ENCODE measurements around the gene FOXI2.

The FOXI2 gene

GRCh38 chr10:127743205-127743604 lies 6.2 kb downstream of the FOXI2 start:
- no peak for DNase-seq (ENCODE audit: low spot score)

GRCh38 chr10:127744956-127745355 lies 8.0 kb downstream of the FOXI2 start:
- DNase-seq (ENCODE audit: low spot score): no peak

GRCh38 chr10:127745861-127746260 lies 8.9 kb downstream of the FOXI2 start:
- no peak for DNase-seq (ENCODE audit: low spot score)

- no peak for DNase-seq (ENCODE audit: low spot score)
Observed at GRCh38 chr10:127755753-127756152, 18.8 kb downstream of the FOXI2 start.

GRCh38 chr10:127756264-127756663 lies 19.3 kb downstream of the FOXI2 start:
- no peak for DNase-seq (ENCODE audit: low spot score)

DNA sequence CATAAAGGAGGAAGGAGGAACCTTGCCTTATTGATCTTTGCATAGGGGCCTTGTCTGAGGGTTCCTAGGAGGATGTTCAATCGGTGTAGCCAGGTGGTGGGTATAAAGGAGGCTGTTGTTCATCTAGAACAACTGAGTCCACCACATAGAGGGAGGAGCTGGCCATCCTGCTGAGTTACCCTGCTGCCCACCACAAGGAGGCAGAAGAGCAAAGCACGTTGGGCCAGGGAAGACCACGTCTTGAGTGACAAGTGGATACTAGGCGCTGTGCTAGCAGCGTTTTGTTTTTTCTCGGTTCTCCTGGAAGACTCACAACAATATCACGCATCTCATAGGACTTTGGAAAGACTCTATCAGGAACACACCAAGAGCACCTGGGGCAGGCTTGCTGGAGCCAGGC lies 20.0 kb downstream of the FOXI2 start:
- DNase-seq (ENCODE audit: low spot score): no peak

DNA sequence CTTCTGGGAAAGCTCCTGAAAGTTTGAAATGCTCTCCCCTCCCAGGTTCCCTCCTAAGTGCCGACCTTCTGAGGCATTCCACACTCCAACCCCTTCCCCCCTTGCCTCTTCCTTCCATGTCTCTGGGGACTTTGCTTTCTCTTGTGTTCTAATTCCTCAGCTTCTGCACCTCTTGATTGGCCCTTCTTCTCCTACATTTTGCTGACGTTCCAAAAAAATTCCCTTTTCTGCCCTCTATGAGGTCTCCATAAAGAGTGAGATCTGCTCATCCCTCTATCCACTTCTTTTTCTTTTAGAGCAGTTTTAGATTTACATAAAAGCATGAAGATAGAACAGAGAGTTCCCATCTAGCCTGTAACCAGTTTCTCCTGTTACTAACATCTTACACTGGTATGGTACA lies 22.3 kb downstream of the FOXI2 start:
- DNase-seq (ENCODE audit: low spot score): no peak

DNA sequence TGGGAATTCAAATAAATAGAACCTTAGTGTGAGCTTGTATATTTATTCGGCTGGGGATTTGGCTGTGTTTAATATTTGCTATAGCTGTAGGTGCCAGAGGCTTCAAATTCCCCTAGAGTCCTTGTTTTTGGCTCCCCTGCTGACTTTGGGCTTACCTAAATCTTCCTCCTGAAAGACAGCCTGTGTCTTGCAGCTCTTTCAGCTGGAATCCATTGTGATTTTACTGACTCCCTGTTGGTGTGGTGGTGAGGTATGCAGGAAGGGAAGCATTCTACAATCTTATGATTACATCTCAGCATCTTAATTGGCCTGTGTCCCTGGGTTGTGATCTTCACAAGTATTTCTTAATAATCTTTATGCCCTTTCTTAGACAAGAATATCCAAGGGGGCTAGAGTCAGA lies 25.9 kb downstream of the FOXI2 start:
- no peak for DNase-seq (ENCODE audit: low spot score)

DNA sequence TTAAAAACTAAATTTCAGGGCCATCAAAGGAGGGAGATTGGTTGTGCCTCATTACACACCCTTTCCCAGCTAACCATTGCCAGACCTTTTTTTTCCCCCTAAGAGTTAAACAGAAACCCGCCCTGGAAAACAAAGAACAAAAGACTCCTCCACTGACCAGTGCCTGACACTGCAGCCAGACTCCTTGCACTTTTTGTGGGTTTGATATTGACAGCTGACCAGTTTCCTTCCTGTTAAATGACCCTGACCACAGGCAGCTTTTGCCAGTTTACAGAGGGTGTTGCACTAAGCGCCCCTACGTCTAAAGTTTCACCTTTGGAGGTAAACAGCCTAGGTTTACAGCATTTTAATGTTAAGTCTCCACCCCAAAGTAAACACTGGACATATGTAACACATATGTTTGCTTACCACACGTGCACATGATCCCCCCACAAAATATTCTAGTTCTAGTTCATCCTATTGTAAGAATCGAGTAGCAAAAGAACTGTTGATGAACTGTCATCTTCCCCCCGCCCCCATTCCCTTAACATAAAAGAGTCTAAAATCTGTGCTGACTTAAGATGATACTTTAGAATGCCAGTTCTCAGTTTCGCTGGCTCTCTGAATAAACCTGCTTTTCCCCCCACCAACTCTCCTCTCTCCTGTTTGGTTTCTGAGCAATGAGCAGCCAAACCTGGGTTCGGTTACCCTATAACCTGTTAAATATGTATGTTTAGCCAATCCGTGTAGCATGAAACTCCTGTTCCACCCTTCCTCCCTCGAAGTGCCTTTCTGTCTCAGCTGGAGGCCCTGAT lies 38.0 kb downstream of the FOXI2 start:
- DNase-seq (ENCODE audit: low spot score): no peak

DNA sequence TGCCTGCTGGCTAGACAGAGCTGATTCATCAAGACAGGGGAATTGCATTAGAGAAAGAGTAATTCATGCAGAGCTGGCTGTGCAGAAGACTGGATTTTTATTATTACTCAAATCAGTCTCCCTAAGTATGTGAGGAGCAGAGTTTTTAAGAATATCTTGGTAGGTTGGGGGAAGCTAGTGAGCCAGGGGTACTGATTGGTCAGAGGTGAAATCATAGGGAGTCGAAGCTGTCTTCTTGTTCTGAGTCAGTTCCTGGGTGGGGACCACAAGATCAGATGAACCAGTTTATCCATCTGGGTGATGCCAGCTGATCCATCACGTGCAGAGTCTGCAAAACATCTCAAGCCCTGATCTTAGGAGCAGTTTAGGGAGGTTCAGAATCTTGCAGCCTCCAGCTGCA lies 39.8 kb downstream of the FOXI2 start:
- DNase-seq (ENCODE audit: low spot score): no peak

GRCh38 chr10:127781412-127781811 lies 44.4 kb downstream of the FOXI2 start:
- DNase-seq (ENCODE audit: low spot score): no peak

GRCh38 chr10:127787873-127788272 lies 50.9 kb downstream of the FOXI2 start:
- no peak for DNase-seq (ENCODE audit: low spot score)

DNA sequence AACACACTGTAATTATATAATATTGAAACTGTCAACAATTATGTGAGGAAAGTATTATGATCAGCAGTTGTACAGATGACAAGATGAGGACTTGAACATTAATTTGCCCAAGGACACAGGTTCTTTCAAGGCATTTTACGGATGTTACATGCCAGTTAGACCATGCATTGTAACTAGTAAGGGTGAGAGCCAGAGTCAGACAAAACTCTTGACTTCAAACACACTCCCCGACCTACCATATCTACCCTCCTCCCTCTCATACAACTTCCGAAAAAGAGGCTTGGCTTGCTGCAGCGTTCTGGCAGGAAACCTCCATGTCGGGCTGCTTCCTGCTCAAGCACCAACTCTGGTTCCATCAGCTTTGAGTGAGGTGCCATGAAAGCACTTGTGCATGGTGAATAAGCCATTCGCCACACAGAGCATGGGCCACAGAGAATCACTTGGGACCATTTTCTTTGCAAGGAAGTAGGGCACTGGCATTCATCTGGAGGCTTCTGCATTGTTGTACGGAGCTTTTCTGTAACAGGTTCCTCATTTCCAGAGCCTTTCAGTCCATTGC lies 53.2 kb downstream of the FOXI2 start:
- no peak for DNase-seq (ENCODE audit: low spot score)
